ENCODE measurements around the gene ZNF414. TPM values are rescaled to one million over a fixed set of nuclear protein-coding genes. Genes with fewer than 3 reads are reported as not detected.

ZNF414 gene
- total RNA-seq, 4 donors from 2014 or later: 10.3 to 62.4 (median 21.2) TPM

DNA sequence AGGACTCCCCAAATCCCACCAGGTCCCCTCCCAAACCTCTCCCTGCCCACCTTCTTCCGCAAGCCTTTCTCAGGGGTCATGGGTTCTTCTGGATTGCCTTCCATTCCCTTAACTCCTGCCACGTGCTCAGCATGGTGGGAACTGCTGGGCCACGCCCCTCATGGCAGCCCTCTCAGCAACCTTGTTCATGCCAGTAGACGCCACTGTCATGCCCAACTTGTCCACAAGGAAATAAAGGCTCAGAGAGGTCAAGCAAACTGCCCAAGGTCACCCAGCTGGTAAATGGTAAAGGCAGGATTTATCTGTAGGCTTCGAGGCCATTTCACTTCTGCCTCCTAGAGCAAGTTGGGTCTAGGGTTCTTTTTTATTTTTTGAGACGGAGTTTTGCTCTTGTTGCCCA, 22.4 kb downstream of the ZNF414 start:
- H3K4me1 ChIP-seq: peaks cover 0 to 10% (median 3%) of the 10 kb centered on the region in 4 donors
- no peak overlapping the region for H3K4me3 ChIP-seq
- TF ChIP-seq, protein P1, sequence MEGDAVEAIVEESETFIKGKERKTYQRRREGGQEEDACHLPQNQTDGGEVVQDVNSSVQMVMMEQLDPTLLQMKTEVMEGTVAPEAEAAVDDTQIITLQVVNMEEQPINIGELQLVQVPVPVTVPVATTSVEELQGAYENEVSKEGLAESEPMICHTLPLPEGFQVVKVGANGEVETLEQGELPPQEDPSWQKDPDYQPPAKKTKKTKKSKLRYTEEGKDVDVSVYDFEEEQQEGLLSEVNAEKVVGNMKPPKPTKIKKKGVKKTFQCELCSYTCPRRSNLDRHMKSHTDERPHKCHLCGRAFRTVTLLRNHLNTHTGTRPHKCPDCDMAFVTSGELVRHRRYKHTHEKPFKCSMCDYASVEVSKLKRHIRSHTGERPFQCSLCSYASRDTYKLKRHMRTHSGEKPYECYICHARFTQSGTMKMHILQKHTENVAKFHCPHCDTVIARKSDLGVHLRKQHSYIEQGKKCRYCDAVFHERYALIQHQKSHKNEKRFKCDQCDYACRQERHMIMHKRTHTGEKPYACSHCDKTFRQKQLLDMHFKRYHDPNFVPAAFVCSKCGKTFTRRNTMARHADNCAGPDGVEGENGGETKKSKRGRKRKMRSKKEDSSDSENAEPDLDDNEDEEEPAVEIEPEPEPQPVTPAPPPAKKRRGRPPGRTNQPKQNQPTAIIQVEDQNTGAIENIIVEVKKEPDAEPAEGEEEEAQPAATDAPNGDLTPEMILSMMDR (IDR thresholded peaks at IDR 0.05): no peak
- TF ChIP-seq POLR2A (IDR thresholded peaks at IDR 0.05) (no peak), EP300 (IDR thresholded peaks at IDR 0.05) (no peak)
- peaks cover 0 to 58% (median 15%) of the 10 kb centered on the region in 3 donors for H3K36me3 ChIP-seq
- DNase-seq (ENCODE audit: low spot score in 2 of 2): no peak
- no peak overlapping the region for H3K27ac ChIP-seq
- H3K9me3 ChIP-seq: no peaks in the 10 kb centered on the region
- H3K27me3 ChIP-seq: no peaks in the 10 kb centered on the region
- WGBS, 2 donors: 77 to 85% methylated on average over 6 of the region's 6 CpGs

DNA sequence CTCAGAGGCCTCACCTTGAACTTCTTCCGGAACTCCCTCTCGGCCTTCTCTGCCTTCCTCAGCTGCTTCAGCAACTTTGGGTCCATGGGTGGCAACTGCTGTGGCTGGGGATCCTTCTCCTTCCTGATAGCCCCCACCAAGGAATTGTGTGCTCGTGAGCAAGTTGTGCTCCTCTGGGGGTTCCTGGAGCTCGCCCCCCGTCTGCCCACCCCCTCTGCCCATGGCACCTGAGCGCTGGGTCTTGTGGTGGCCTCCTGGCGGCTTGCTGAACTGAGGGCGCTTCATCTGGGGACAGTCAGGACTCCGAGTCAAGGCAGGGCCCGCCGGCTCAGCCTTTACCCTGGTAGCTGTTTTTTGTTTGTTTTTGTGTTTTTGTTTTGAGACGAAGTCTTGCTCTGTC, 23.1 kb downstream of the ZNF414 start:
- Histone ChIP-seq H3K27me3 (no peaks in the 10 kb centered on the region), H3K4me3 (no peak overlapping the region), H3K36me3 (peaks cover 3 to 65% (median 22%) of the 10 kb centered on the region in 3 donors), H3K9me3 (no peaks in the 10 kb centered on the region), H3K27ac (no peak overlapping the region), H3K4me1 (peaks cover 0 to 10% (median 3%) of the 10 kb centered on the region in 4 donors)
- TF ChIP-seq, protein P1 (IDR thresholded peaks at IDR 0.05): no peak
- TF ChIP-seq EP300 (IDR thresholded peaks at IDR 0.05) (no peak), POLR2A (IDR thresholded peaks at IDR 0.05) (no peak)
- DNase-seq (ENCODE audit: low spot score in 2 of 2): no peak
- WGBS, 2 donors: 75 to 84% methylated on average over 12 of the region's 12 CpGs

DNA sequence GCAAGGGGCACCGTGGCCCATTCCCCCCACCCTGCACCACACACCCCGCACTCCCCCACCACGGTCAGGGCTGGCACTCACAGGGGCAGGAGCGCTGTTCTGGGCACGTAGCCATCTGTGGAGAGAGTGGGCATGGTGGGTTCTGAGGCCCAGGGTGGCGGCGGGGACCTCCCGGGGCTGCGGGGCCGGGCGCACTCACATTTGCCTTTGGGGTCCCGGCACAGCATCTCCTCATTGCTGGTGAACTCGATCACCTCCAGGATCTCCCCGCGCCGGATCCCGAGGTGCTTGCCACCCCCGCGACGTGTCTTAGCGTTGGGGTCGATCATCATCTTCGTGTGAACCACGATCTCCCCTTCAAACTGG, 23.6 kb downstream of the ZNF414 start:
- Histone ChIP-seq H3K27me3 (no peaks in the 10 kb centered on the region), H3K4me3 (no peak overlapping the region), H3K9me3 (no peaks in the 10 kb centered on the region), H3K36me3 (peaks cover 3 to 70% (median 27%) of the 10 kb centered on the region in 3 donors), H3K27ac (no peak overlapping the region), H3K4me1 (peaks cover 0 to 10% (median 3%) of the 10 kb centered on the region in 4 donors)
- TF ChIP-seq EP300 (IDR thresholded peaks at IDR 0.05): no peak
- TF ChIP-seq POLR2A (IDR thresholded peaks at IDR 0.05): no peak
- TF ChIP-seq, protein P1 (IDR thresholded peaks at IDR 0.05): no peak
- DNase-seq (ENCODE audit: low spot score in 2 of 2): no peak
- 89% methylated on average over 21 to 23 of the region's 24 CpGs for WGBS, 2 donors

DNA sequence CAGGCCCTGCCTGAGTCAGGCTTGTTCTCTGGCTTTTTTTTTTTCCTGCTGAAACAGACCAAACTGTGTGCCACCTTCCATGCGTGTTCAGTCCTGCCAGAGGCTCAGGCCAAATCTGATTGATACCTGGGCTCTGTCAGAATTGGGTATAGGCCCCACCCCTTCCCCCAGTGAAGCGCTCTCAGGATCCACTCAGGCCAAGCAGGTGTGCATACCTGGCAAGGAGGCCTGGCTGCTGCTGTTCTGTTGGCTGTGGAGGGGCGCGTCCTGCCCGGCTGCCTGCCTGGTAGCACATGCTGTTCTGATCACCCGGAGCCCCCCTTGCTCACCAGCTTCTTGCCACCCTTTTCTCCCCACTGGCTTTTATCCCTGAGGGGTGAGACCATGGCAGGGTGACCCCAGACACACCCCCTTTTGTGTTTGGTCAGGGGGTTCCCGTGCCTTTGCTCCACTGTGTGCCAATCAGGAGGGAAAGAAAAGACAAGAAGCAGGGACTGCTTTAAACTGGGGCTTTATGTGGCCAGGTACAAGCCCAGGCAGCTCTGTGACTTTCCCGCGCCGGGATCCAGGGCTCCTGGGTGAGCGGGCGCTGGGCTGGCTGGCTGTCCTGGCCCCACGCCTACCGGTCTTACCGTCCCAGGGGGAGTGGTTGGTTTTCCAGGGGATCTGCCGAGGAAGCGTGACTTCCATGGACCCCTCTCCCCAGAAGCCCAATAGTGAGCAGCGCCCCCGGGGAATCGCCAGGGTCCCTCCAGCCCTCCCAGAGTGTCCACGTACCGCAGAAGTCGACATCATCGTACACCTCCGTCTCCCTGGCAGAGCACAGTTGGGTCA, 24.2 kb downstream of the ZNF414 start:
- DNase-seq (ENCODE audit: low spot score in 2 of 2): no peak
- H3K4me3 ChIP-seq: no peak overlapping the region
- peaks cover 5 to 76% (median 30%) of the 10 kb centered on the region in 3 donors for H3K36me3 ChIP-seq
- peaks cover 0 to 16% (median 3%) of the 10 kb centered on the region in 4 donors for H3K4me1 ChIP-seq
- H3K27ac ChIP-seq: no peak overlapping the region
- no peaks in the 10 kb centered on the region for H3K9me3 ChIP-seq
- H3K27me3 ChIP-seq: no peaks in the 10 kb centered on the region
- WGBS, 2 donors: 76 to 84% methylated on average over 20 to 23 of the region's 25 CpGs
- TF ChIP-seq POLR2A (IDR thresholded peaks at IDR 0.05) (no peak), EP300 (IDR thresholded peaks at IDR 0.05) (no peak)
- TF ChIP-seq, protein P1 (IDR thresholded peaks at IDR 0.05): no peak

DNA sequence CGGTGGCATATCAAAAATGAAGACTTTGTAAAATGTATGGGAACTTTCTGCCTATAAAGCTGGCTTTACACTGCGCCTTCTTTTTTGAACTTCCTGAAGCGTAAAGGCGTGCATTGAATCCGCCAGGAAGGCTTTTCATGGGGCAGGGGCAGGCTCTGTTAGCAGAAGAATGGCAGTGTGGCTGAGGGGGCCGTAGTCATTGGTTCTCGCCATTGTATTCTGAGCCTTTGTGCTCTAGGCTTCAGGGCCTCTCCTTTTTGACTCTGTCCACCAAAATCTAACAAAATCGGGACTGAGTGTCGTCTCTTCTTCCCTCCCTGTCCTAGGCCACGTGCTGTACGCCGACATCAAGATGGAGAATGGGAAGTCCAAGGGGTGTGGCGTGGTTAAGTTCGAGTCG, 25.6 kb downstream of the ZNF414 start:
- TF ChIP-seq, protein P1 (IDR thresholded peaks at IDR 0.05): no peak
- H3K4me3 ChIP-seq: no peak overlapping the region
- H3K27ac ChIP-seq: peak overlapping the region in 1 of 4 donors; percentile 32
- no peak for DNase-seq (ENCODE audit: low spot score in 2 of 2)
- H3K9me3 ChIP-seq: no peaks in the 10 kb centered on the region
- H3K36me3 ChIP-seq: peaks cover 6 to 89% (median 30%) of the 10 kb centered on the region in 3 donors
- peaks cover 0 to 22% (median 3%) of the 10 kb centered on the region in 4 donors for H3K4me1 ChIP-seq
- no peaks in the 10 kb centered on the region for H3K27me3 ChIP-seq
- WGBS, 2 donors: 76 to 80% methylated on average over 15 of the region's 15 CpGs

Measured in tibial nerve (tissue), 4 donors.